Astrocyte (in vitro differentiated cells and primary cell): ENCODE data around the gene ZCWPW1. TPM values are rescaled to one million over a fixed set of nuclear protein-coding genes. Genes with fewer than 3 reads are reported as not detected.

Experiments used
- DNase-seq: peaks from one replicate; pipeline ENCODE4 v3.0.0-alpha.2; 2010; ENCODE audit warnings: low read depth
- FAIRE-seq: peaks from 2 replicates; lab custom pipeline; 2011; peaks lifted over from hg19 to GRCh38; lab: Jason Lieb, UNC
- H2AFZ ChIP-seq: 2 replicates; pipeline ENCODE4 v1.6.0; 2012; ENCODE audit warnings: low read depth, low read length, inconsistent platforms
- H3K27ac ChIP-seq: 2 replicates; pipeline ENCODE4 v1.5.1; 2011; ENCODE audit warnings: low read depth, low read length, inconsistent platforms
- H3K27me3 ChIP-seq: 2 replicates; pipeline ENCODE4 v1.6.0; 2011; ENCODE audit warnings: low read length, inconsistent platforms; ENCODE audit not compliant: insufficient read depth
- H3K36me3 ChIP-seq: 2 replicates; pipeline ENCODE4 v1.5.1; 2011; ENCODE audit warnings: low read length, inconsistent platforms; ENCODE audit not compliant: insufficient read depth
- H3K4me1 ChIP-seq: 2 replicates; pipeline ENCODE4 v1.5.1; 2011; ENCODE audit warnings: low read length, inconsistent platforms; ENCODE audit not compliant: insufficient read depth
- H3K4me2 ChIP-seq: 2 replicates; pipeline ENCODE4 v1.6.0; 2012; ENCODE audit warnings: low read length, inconsistent platforms
- H3K4me3 ChIP-seq: 2 replicates; pipeline ENCODE4 v1.5.1; 2011; ENCODE audit warnings: low read depth, mild to moderate bottlenecking, low read length, inconsistent platforms; ENCODE audit not compliant: insufficient read depth
- H3K79me2 ChIP-seq: 2 replicates; pipeline ENCODE4 v1.6.0; 2012; ENCODE audit warnings: mild to moderate bottlenecking, low read length, inconsistent platforms; ENCODE audit not compliant: insufficient read depth
- H3K9ac ChIP-seq: 2 replicates; pipeline ENCODE4 v1.6.0; 2012; ENCODE audit warnings: mild to moderate bottlenecking, low read length, inconsistent platforms
- H3K9me3 ChIP-seq: 2 replicates; pipeline ENCODE4 v1.5.1; 2012; ENCODE audit warnings: low read depth, mild to moderate bottlenecking, low read length, inconsistent platforms; ENCODE audit not compliant: insufficient read depth
- H4K20me1 ChIP-seq: 2 replicates; pipeline ENCODE4 v1.6.0; 2012; ENCODE audit warnings: low read length, inconsistent platforms; ENCODE audit not compliant: insufficient read depth
- H3K27ac Mint-ChIP-seq: one replicate; pipeline ENCODE4 v1.8.0; 2021; ENCODE audit warnings: mild to moderate bottlenecking, mixed read lengths; ENCODE audit not compliant: unreplicated experiment
- H3K27me3 Mint-ChIP-seq: one replicate; pipeline ENCODE4 v1.8.0; 2021; ENCODE audit warnings: low read depth, mixed read lengths; ENCODE audit not compliant: unreplicated experiment
- H3K36me3 Mint-ChIP-seq: one replicate; pipeline ENCODE4 v1.8.0; 2021; ENCODE audit warnings: low read depth, mixed read lengths; ENCODE audit not compliant: unreplicated experiment
- H3K4me1 Mint-ChIP-seq: one replicate; pipeline ENCODE4 v1.8.0; 2021; ENCODE audit warnings: low read depth, mixed read lengths; ENCODE audit not compliant: unreplicated experiment
- H3K4me3 Mint-ChIP-seq: one replicate; pipeline ENCODE4 v1.8.0; 2021; ENCODE audit warnings: mild to moderate bottlenecking, moderate library complexity, mixed read lengths; ENCODE audit not compliant: unreplicated experiment
- H3K9me3 Mint-ChIP-seq: one replicate; pipeline ENCODE4 v1.8.0; 2021; ENCODE audit warnings: mild to moderate bottlenecking, mixed read lengths; ENCODE audit not compliant: unreplicated experiment
- CTCF ChIP-seq: IDR thresholded peaks from 2 replicates; pipeline ENCODE4 v1.5.1; 2011; ENCODE audit warnings: low read depth, mild to moderate bottlenecking, inconsistent platforms, low read length, moderate library complexity; ENCODE audit not compliant: insufficient read depth
- EZH2 ChIP-seq: IDR thresholded peaks from 2 replicates; pipeline ENCODE4 v1.6.1; 2012; ENCODE audit warnings: mild to moderate bottlenecking, low read length, inconsistent platforms; ENCODE audit not compliant: insufficient read depth
- total RNA-seq: library from RNA; stranded (reverse); gene quantifications from 2 replicates; pipeline ENCODE4 v1.2.1, GENCODE V29; 2021

Gene ZCWPW1
- total RNA-seq, 1 donor from 2014 or later, result 2.6 TPM

GRCh38 chr7:100465299-100465698 is 36.8 kb upstream of the ZCWPW1 start:
- H3K27ac Mint-ChIP-seq, result peak overlapping the region; percentile 14
- Histone ChIP-seq H3K4me2 (peak overlapping the region; percentile 17), H3K9me3 (no peaks in the 10 kb centered on the region), H4K20me1 (peaks cover 20% of the 10 kb centered on the region), H3K79me2 (no peaks in the 10 kb centered on the region), H3K27ac (no peak overlapping the region), H3K4me3 (no peak overlapping the region), H3K4me1 (peaks cover 18% of the 10 kb centered on the region), H2AFZ (no peak overlapping the region), H3K9ac (no peak overlapping the region), H3K27me3 (no peaks in the 10 kb centered on the region), H3K36me3 (no peaks in the 10 kb centered on the region)
- no peaks in the 10 kb centered on the region for H3K9me3 Mint-ChIP-seq
- TF ChIP-seq EZH2 (no peak), CTCF (no peak)
- DNase-seq (peak; percentile 24), FAIRE-seq (no peak)
- H3K27me3 Mint-ChIP-seq, result no peaks in the 10 kb centered on the region
- peaks cover 2% of the 10 kb centered on the region for H3K4me1 Mint-ChIP-seq
- H3K4me3 Mint-ChIP-seq, result no peak overlapping the region
- H3K36me3 Mint-ChIP-seq, result peaks cover 5% of the 10 kb centered on the region

DNA sequence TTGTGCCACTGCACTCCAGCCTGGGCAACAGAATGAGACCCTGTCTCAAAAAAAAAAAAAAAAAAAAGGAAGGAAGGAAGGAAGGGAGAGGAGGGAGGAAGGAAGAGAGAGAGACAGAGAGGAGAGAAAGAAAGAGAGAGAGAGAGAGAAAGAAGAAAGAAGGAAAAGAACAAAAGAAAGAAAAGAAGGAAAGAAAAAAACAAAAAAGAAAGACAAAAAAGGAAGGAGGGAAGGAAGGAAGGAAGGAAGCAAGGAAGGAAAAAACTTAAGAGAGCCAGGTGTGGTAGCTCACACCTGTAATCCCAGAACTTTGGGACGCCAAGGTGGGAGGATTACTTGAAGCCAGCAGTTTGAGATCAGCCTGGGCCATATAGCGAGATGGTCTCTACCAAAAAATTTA is 36.3 kb upstream of the ZCWPW1 start:
- Histone ChIP-seq H3K4me3 (no peak overlapping the region), H3K27ac (no peak overlapping the region), H3K27me3 (no peaks in the 10 kb centered on the region), H3K4me2 (no peak overlapping the region), H3K79me2 (no peaks in the 10 kb centered on the region), H3K9ac (no peak overlapping the region), H3K9me3 (no peaks in the 10 kb centered on the region), H4K20me1 (peaks cover 15% of the 10 kb centered on the region), H3K36me3 (no peaks in the 10 kb centered on the region), H3K4me1 (peaks cover 18% of the 10 kb centered on the region), H2AFZ (no peak overlapping the region)
- no peak for FAIRE-seq
- peaks cover 5% of the 10 kb centered on the region for H3K36me3 Mint-ChIP-seq
- H3K9me3 Mint-ChIP-seq, result no peaks in the 10 kb centered on the region
- peaks cover 2% of the 10 kb centered on the region for H3K4me1 Mint-ChIP-seq
- no peak for DNase-seq
- H3K27me3 Mint-ChIP-seq, result no peaks in the 10 kb centered on the region
- H3K27ac Mint-ChIP-seq, result no peak overlapping the region
- TF ChIP-seq CTCF (no peak), EZH2 (no peak)
- H3K4me3 Mint-ChIP-seq, result no peak overlapping the region

- H3K27ac ChIP-seq, result peak within 1 kb of the TSS; percentile 26
- DNase-seq, result peak; percentile 17
Observed at GRCh38 chr7:100464210-100464660, 35.7 kb upstream of the ZCWPW1 start, which contains the start of gene SPACDR. Gene SPACDR, minus strand, starts transcription at chr7:100464260. Its CDS starts 235 bp downstream, at chr7:100464025.

More at GRCh38 chr7:100464210-100464660, 35.7 kb upstream of the ZCWPW1 start, which contains the start of gene SPACDR:
- H3K79me2 ChIP-seq, result no peaks in the 10 kb centered on the region
- H4K20me1 ChIP-seq, result peaks cover 10% of the 10 kb centered on the region
- H3K4me2 ChIP-seq, result peak within 1 kb of the TSS; percentile 61
- no peak within 1 kb of the TSS for H3K4me3 Mint-ChIP-seq
- H3K36me3 Mint-ChIP-seq, result peaks cover 5% of the 10 kb centered on the region
- TF ChIP-seq EZH2 (no peak), CTCF (no peak)
- FAIRE-seq, result no peak
- no peak within 1 kb of the TSS for H3K9ac ChIP-seq
- no peaks in the 10 kb centered on the region for H3K36me3 ChIP-seq
- peak within 1 kb of the TSS; percentile 12 for H3K27ac Mint-ChIP-seq
- H2AFZ ChIP-seq, result no peak within 1 kb of the TSS
- H3K9me3 ChIP-seq, result no peaks in the 10 kb centered on the region
- no peaks in the 10 kb centered on the region for H3K27me3 Mint-ChIP-seq
- peaks cover 2% of the 10 kb centered on the region for H3K4me1 Mint-ChIP-seq
- peaks cover 18% of the 10 kb centered on the region for H3K4me1 ChIP-seq
- H3K27me3 ChIP-seq, result no peaks in the 10 kb centered on the region
- H3K4me3 ChIP-seq, result no peak within 1 kb of the TSS
- H3K9me3 Mint-ChIP-seq, result no peaks in the 10 kb centered on the region
